ENCODE data around the gene RPS15.
"Not testable (repeated sequence)": the region's sequence is repeated elsewhere in the genome, so short reads cannot be mapped to it uniquely, and the experiment has no call there.

Gene RPS15

DNA sequence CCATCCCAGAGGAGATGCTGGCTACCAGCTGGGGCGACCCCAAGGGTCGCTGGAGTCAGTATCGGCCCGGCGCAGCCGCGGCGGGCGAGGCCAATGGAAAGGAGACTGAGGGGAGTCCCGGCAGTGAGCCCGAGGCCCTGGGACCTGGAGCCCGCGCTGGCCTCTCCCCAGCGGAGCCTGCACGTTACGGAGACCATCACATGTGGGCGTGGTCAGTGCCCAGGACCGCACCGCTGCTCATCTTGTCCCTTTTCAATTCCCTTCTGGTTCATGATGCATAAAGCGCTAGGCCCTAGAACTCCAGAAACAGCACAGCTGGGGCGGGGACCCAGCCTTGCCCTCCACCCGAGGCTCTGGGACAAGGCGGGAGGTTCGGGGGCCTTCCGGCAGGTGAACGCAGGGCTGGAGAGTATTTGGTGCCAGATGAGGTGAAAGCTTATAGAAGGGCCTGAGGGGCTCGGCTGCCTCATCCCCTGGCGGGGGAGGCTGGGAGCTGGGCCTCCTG, 32.9 kb downstream of the RPS15 start:
- DNase-seq: no peak

DNA sequence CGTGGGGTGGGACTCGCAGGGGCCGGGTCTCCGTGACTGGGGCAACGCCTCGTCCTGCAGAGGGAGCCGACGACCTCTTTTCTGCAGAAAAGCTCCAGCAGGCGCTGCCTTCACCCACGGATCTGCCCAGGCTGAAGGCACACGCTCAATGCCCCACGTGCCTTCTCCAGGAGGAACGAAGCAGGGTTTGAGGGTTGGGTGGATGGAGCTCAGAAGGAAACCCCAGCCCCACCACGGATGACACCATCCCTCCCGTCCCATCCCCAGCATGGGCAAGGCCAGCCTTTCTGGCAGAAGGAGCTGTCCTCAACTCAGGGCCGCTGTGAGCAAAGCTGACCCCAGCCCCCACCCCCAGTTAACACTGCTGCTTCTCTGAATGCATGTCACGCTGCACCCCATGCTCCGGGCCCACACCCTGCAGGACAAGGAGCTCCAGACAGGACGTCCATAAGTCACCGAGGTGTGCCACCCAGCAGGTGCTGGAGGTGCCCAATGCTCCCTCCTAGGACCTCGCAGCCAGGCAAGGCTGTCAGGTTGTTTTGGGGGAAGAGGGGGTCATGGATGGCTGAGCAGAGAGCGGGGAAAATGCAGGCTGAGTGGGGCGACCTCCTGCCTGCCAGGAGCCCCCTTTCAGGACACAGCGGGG, 33.4 kb downstream of the RPS15 start:
- no peak for DNase-seq

DNA sequence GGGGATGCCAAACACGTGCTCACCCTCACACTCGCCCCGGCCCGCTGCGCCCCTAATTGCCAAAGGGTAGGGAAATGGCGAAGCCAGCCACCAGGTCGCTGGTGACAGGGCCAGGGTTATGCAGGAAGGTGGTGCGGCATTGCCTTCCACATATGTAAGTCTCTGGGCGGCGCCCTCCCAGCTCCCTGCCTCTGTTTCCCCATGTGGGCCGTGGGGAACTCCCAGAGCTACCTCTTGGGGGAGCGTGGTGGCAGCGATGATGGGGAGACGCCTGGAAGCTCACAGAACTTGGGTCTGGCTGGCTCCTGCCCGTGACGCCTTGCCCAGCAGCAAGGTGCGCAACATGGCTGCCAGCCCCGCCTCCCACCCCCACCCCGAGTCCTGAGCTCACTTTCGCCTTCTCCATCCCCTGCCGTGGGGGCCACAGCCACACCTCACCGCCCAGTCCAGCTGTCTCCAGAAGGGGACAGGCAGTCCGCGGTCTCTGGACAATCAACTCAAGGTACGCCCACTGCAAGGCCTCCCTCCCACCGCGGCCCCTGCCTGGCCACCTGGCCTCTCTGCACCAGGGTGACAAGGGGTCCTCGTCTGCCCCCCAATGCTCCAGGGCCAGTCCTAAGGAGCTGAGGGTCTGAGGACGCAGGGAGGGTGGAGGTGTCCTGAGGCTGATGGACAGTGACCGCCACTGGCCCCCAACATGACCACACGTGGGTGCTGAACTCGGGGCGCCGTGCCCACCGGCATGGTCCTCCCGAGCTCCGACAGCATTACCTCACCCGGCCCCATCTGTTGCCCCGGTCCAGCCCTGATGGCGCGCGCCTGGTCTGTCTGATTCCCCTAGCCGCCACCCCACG, 34.3 kb downstream of the RPS15 start:
- no peak for DNase-seq

DNA sequence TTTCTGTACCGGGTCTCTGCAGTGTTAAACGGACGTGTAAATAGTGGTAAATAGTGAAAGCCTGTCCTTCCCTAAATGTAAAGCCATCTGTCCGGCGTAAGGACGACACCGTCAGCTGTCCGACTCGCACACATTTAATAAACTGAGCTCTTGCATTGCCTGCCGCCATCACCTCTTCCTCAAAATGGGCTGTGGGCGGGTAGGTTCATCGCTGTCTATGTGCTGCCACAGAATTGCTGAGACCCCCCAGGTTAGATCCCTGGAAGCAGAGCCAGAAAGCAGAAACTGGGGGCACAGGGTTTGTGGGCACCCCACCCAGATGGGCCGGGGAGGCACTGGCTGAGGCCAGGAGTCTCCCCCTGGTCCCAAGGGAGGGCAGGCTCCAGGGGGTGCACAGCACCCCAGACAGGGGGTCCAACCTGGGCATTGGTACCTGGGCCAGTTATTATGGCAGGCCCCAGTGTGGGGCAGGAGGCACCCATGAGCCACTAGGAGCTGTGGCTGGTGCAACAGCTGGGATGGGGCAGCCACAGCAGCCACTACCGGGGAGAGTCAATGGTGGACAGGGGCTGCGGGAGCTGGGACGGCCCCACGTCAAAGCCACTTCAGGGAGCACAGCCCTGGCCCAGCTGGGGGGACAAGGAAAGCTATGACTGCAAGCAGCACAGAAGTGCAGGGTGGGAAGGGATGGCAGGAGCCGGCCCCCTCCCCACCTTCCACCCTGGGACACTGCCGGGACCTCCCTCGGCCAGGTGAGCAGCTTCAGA, 35.1 kb downstream of the RPS15 start:
- no peak for DNase-seq

DNA sequence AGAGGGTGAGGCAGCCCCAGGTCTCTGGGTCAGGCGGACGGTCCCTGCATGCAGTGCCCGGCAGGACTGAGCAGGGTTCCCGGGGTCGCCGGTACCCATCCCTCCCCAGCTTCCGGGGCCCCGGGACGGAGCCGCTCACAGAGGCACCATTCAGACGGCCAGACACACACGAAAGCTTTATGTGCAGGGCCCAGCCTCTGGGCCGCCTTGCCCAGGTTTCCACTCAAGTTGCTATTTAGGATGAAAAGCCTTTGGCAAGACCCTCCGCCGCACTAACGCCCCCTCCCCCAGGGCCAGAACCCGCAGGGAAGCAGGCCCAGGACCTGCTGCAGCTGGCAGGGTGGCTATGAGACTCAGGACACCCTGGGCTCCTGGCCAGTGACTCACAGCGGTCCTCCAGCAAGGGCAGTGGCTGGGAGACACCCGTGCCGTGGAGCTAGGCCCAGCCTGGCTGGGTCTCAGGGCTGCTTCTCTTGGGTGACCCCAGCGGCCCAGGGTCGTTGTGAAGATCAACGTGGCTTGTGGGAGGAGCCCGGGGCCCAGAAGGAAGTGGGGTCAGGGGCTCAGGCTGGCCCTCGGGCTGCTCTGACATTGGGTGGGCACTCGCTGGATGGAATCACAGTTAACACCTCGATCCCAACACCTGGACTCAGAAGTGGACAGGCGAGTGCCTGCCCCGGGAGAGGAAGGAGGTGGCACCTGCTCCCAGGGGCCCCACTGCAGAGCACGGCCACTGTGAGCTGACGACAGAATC, 36.0 kb downstream of the RPS15 start:
- no peak for DNase-seq

DNA sequence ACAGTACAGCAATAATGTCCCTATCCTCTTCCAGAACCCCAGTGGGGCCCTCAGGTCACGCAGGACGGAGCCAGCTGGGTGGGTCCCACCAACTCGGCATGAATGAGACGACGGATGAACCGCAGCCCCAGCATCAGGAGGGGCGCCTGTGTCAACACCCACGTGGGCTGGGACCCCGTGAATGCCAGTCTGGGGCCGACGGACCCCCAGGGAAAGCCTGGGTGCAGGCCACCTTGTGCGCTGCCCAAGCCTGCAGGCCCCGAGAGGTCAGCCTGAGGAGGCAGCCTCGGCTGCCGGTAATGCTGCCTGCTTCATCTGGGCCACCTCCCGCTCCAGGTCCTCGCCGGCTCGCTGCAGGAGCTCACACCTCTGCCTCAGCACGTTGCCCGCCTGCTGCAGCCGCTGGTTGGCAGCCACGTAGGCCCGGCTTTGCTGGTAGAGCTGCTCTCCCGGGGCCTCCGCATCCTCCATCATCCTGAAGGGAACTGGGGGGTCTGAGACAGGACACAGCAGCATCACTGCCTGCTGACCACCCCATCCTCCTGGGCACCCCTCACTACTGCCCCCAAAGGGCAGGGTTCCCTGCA, 36.7 kb downstream of the RPS15 start:
- DNase-seq: no peak

DNA sequence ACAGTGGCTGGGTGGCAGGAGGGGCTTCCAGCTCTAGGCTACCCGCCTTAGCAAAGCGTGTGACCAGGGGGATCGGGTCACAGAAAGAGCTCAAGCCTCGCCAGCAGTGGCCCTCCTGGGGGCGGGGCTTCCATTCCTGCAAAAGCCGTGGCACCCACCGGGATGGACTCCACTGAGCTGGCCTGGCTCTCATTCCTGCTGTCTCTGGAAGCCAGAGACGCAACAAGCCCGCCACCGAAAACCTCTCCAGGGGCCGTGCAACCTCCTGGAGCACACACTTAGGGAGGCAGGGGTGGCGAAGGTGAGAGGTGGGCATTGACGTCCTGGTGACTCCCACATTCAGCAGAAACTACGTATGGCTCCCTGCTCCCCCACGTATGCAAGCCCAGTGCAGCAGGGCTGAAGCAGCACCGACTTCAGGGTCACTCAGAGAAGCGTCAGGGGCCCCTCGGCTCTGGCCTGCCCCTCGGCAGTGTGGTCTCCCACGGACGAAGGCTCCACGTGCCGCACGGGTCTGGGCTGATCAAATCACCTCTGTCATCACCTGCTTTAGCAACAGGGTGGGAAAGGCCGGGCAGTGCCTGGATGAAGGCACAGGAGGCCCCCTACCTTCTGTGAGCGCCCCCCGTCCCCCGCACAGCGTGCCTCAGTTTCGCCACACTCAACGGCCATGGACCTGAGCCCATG, 37.7 kb downstream of the RPS15 start:
- no peak for DNase-seq

DNA sequence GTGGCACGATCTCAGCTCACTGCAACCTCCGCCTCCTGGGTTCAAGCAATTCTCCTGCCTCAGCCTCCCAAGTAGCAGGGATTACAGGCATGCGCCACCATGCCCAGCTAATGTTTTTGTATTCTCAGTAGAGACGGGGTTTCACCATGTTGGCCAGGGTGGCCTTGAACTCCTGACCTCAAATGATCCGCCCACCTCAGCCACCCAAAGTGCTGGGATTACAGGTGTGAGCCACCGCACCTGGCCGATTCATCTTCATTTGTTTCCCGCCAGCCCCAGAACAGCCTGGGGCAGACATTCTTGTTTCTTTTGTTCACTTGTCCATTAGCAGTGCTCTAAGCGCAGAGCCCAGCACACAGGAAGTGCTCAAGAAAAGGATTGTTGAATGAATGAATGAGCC, 38.9 kb downstream of the RPS15 start:
- not testable (repeated sequence) for DNase-seq

DNA sequence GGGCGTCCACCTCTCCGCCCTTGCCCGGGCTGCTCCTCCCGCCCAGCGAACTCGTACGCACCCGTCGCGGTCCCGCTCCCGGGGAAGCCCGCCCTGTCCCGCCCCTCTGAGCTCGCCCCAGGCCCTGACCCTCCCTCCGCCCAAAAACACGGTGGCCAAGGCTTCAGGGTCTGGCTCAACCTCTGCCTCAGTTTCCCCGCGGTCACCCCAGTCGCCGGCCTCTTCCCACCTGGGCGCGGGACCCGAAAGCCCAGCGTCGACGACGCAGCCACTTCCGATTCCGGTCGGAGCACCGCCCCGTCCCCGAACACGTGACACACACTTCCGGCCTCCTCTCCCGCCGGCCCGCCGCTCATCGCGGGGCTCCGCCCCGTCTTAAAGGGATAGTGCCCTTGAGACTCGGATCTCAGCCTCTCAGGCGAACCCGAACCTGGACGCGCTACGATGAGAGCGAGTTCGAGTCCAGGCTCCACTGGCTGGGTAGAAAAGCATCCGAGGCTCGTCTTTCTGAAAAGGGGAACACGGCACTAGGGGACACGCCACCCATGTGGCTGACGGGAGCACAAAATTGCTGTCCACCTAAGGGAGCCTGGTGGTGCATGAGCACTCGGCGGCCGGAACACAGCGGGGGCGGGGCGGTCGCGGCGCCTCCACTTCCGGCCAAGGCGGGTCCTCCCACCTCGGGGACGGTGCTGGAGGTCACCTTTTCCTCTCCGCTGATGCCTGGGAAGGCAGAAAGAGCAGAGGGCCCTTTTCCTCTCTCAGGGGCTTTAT, 40.9 kb downstream of the RPS15 start, which contains the start of gene C19orf25:
C19orf25 (minus strand) TSS at position 282 of the 774 bp plus-strand sequence. CDS start 312 bp downstream, outside the sequence.
- peak; percentile 87 for DNase-seq

DNA sequence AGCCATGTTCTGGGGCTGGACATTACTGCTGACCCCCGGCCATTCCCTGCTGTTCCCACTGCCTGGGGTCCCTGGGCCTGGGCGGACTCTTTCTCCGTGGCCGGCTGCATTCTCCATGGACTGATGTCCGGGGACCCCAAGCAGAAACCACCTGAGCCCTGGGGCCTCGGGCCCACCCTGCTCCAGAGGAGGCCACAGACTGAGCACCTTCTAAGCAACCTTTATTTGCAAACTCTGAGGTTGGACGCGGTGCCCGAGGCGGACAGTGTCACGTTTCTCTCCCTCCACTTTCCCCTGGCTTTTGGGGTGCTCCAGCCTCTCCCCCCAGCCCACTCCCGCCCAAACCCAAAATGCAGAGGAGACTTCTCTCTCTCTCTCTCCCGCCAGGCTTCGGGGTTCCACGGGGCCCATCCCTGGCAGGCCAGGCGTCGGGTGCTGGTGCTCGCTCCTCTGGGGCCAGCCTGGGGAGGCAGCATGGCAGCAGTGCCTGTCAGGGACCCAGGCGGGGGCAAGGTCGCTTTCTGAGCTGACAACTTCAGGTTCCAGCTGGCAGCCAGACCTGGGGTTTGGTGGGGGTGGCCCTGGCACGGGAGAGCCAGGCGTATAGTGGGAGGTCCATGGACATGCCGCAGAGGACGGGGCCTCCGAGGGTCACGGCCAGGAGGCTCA, 43.2 kb downstream of the RPS15 start:
- DNase-seq: no peak

DNA sequence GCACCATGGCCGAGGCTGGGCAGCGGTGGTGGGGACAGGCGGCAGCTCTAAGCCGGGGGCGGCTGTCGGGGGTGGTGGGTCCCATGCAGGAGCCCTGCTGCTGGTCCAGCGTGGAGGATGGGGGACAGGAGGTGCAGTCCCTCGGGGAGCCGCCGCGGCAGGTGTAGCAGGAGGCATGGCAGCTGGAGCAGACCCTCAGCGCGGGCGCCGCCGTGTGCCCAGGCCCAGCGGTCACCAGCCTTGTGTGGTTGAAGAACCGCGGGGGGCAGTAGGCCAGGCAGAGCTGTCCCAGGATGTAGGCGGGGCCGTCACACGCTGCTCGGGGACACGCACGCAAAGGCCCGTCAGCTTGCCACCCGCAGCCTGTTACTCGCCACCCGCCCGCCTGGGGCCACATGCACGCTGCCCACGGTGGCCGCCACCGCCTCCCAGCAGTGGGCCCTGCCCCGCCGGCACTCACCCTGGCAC, 43.7 kb downstream of the RPS15 start:
- no peak for DNase-seq

DNA sequence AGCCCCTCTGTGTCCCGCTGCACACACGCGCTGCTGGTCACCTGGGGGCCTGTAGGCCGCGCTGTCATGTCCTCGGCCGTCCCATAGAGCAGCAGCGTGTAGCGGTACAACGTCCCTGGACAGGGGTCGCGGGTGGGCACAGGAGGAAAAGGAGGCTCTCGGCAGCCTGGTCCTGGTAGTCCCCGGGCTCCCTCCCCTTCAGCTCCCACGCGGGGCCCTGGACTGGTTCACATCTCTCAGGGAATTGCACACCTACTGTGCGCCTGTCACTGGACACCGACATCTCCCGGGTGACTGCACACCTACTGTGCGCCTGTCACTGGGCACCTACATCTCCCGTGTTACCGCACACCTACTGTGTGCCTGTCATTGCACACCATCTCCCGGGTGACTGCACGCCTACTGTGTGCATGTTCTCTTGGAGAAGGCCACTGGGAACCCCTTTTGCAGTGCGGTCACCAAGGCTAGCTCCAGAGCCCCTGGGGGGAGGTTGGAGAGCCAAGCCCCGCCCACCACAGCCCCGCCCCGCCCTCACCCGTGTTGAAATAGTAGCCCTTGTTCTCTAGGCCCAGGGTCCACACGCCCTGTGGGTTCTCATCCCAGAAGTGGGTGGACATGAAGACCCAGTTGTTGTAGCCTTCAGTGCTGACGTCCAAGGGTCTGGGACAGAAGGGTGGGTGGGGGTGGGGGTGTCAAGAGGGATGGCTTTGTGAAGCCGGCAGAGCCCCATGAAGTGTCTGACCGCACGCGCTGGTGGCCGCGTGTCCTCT, 44.4 kb downstream of the RPS15 start:
- DNase-seq: no peak

DNA sequence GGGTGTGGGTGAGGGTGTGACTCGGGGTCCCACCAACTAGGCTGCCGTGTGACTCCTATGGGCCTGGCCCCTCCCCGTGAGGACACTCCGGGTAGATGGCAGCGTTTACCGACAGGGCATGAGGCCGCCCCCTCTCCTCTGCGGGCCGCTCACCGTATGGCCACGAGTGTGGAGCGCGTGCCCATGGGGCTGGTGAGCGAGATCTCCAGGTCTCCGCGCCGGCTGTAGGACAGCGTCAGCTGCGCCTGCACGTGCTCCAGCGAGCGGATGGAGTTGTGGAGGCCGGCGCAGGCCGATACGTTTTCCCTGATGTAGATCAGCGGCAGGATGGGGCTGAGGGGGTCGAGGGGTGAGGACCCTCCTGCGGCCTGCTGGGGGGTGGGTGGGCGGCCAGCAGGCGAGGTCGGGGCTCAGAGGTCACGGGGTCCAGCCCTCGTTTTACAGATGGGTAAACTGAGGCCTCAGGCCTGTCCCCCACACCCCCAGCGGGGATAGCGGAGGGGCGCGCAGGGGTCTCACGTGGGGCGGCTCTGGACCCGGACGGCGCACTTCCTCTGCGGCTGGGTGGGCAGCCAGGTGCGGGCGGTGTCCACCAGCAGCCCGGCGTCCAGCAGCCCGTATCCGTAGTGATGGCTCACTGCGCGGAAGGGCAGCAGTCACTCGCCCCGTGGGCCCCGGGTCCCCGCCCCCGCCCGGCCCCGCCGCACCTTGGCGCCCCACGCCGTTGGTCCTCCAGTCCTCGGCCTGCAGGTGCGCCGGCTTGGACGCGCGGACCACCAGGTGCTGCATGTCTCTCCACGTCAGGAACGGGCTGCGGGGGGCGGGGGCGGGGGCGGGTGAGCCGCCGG, 45.2 kb downstream of the RPS15 start:
- DNase-seq: no peak

DNA sequence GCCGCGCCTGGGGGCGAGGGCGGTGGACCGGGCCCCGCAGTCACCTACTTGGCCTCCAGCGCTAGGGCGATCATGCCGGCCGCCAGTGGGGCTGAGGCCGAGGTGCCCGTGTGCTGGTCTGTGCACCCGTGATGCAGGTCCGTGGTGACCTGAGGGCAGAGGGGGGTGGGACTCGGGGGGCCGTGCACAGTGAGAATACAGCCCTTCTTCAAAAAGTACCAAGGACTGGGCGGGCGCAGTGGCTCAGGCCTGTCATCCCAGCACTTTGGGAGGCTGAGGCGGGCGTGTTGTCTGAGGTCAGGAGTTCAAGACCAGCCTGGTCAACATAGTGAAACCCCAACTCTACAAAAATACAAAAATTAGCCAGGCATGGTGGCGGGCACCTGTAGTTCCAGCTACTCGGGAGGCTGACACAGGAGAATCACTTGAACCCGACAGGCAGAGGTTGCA, 45.8 kb downstream of the RPS15 start:
- no peak for DNase-seq

DNA sequence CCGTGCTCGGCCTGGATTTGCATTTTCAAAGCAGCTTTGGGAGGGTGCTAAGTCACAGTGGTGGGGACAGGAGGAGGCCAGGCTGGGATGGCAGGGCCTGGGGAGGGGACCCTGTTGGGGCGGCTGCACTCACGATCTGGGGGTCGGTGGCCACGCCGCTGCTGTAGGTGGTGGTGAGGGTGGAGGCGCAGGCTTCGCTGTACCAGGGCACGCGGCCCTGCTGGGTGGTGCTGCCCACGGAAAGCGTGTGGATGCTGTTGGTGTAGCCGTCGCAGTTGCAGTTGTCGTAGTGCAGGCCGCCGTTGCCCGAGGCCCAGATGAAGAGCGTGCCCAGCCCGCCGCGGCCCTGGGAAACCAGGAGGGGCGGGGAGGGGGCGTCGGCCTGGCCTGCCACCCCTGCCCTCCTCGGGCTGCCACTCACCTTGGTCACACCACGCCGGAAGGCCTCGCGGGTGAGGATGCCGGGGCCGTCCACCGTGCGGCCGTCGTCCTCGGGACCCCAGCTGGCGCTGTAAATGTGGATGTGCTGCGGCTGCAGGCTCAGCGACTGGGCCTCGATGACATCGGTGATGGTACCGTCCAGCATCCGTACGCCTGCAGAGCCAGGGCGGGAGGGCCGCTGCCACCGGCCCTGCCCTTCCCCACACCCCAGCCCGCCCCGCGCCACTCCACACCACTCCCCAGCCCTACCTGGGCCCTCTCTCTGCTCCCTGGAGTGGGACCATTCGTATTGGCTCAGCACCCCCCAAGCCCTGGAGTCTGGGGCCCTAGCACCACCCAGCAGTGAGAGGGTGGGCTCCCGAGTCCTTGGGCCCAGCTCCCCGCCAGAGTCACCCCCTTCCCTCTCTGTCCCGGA, 48.8 kb downstream of the RPS15 start:
- no peak for DNase-seq

DNA sequence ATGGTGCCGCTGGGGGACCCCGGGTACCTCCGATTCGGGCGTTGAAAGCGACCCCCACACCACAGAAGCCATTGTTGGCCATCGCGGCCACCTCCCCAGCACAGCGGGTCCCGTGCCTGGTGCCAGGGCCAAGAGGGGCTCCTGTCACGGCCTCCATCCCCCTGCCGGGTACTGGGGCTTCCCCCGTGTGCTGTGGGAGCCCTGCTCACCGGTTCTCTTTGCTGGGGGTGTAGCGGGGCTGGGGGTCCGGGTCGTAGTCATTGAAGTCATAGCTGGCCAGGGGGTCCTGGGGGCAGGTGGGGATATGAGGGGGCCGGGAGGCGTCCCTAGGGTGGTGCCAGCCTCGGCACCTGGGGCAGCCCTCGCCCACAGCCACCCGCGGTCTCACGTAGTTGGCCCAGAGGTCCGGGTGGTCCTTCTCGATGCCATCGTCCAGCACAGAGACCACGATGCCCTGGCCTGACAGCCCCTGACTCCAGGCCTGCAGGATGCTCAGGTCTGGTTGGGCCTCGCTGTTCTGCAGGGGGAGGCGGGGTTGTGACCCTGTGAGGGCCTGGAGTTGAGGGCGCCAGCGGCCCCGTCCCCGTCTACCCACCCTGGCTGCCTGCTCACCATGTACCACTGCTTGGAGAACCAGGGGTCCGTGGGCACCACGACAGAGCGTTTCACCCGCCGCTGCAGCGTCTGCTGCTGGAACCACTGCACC, 49.5 kb downstream of the RPS15 start:
- no peak for DNase-seq

DNA sequence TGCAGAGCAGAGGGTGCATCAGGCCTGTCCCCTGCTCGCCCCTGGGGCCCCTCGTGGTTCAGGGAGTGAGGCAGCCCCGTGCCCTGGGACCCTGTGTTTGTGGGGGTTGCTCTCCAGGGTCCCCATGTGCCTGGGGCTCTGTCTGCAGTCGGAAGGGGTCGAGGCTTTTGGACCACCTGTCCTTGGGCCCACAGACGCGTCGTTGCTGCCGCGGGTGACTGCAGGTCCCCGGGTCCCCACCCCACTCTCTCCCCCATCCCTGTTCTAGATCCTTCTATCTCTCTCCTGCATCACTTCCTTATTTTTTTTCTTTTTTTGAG, 50.0 kb downstream of the RPS15 start:
- DNase-seq: no peak
